Peyer's patch (tissue), 4 donors: ENCODE results near the gene TNFAIP1. TPM values are rescaled to one million over a fixed set of nuclear protein-coding genes. Genes with fewer than 3 reads are reported as not detected.

Experiments used
- DNase-seq, 3 donors: peaks; one replicate each; pipeline ENCODE4 v3.0.0-alpha.2; 2017 to 2019
- H3K27ac ChIP-seq, 4 donors: fragments of 200-600 bp; sonication (generic); one replicate each; pipeline ENCODE4 v1.5.1; 2016 to 2019
- H3K27me3 ChIP-seq, 2 donors: fragments of 200-600 bp; sonication (generic); one replicate each; pipeline ENCODE4 v1.5.1; 2019
- H3K36me3 ChIP-seq, 3 donors: fragments of 200-600 bp; sonication (generic); one replicate each; pipeline ENCODE4 v1.5.1; 2016 to 2019
- H3K4me1 ChIP-seq, 4 donors: fragments of 200-600 bp; sonication (generic); one replicate each; pipeline ENCODE4 v1.5.1; 2016 to 2019
- H3K4me3 ChIP-seq, 4 donors: fragments of 200-600 bp; sonication (generic); 1 replicate in 3 of 4; 2 replicates in 1 of 4; pipeline ENCODE4 v1.5.1; 2016 to 2019; ENCODE audit warnings: mild to moderate bottlenecking in 1 of 4
- H3K9me3 ChIP-seq, 4 donors: fragments of 200-600 bp; sonication (generic); one replicate each; pipeline ENCODE4 v1.5.1; 2016 to 2019; ENCODE audit warnings: mild to moderate bottlenecking in 1 of 4
- POLR2A ChIP-seq, 2 donors: fragments of 450-650 bp; IDR thresholded peaks; one replicate each; pipeline ENCODE4 v1.5.1; 2017; ENCODE audit warnings: antibody characterized with exemption in 2 of 2, mild to moderate bottlenecking in 2 of 2, moderate library complexity in 2 of 2
- total RNA-seq, 4 donors: library from RNA; depleted of rRNA; stranded (reverse); fragments of >200 nt; gene quantifications; one replicate each; pipeline ENCODE4 v1.1.0, GENCODE V29; 2016
- TF ChIP-seq, protein P1 (sequence below), 6 experiments: fragments of 450-650 bp in 4 of 6; fragments of 200-600 bp in 2 of 6; sonication (generic) in 1 of 6; IDR thresholded peaks; one replicate each; pipeline ENCODE4 v1.5.1; 2017 to 2019; ENCODE audit warnings: antibody characterized with exemption in 6 of 6, mild to moderate bottlenecking in 3 of 6, moderate library complexity in 1 of 6

Gene TNFAIP1
- total RNA-seq, 4 donors from 2014 or later, result 28.9 to 36.3 (median 31.1) TPM

- peak; percentile 73 to 93 (median 91) for DNase-seq
- Histone ChIP-seq H3K27me3 (no peaks in the 10 kb centered on the region), H3K4me1 (peaks cover 0 to 33% (median 3%) of the 10 kb centered on the region in 4 donors), H3K36me3 (no peaks in the 10 kb centered on the region), H3K9me3 (no peaks in the 10 kb centered on the region), H3K27ac (peak within 1 kb of the TSS; percentile 25 to 78 (median 68)), H3K4me3 (peak within 1 kb of the TSS; percentile 50 to 64 (median 58))
- no peak for TF ChIP-seq POLR2A (IDR thresholded peaks at IDR 0.05)
Measured at GRCh38 chr17:28371245-28372202, 36.0 kb downstream of the TNFAIP1 start, which contains the start of gene SARM1. Gene SARM1, plus strand, starts transcription at chr17:28371694. Its CDS starts 339 bp downstream, at chr17:28372033.

- TF ChIP-seq, protein P1, sequence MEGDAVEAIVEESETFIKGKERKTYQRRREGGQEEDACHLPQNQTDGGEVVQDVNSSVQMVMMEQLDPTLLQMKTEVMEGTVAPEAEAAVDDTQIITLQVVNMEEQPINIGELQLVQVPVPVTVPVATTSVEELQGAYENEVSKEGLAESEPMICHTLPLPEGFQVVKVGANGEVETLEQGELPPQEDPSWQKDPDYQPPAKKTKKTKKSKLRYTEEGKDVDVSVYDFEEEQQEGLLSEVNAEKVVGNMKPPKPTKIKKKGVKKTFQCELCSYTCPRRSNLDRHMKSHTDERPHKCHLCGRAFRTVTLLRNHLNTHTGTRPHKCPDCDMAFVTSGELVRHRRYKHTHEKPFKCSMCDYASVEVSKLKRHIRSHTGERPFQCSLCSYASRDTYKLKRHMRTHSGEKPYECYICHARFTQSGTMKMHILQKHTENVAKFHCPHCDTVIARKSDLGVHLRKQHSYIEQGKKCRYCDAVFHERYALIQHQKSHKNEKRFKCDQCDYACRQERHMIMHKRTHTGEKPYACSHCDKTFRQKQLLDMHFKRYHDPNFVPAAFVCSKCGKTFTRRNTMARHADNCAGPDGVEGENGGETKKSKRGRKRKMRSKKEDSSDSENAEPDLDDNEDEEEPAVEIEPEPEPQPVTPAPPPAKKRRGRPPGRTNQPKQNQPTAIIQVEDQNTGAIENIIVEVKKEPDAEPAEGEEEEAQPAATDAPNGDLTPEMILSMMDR (IDR thresholded peaks at IDR 0.05), result no peak
- no peak for TF ChIP-seq POLR2A (IDR thresholded peaks at IDR 0.05)
- Histone ChIP-seq H3K36me3 (no peaks in the 10 kb centered on the region), H3K4me1 (peaks cover 0 to 33% (median 3%) of the 10 kb centered on the region in 4 donors), H3K27ac (peak overlapping the region; percentile 25 to 78 (median 68)), H3K4me3 (peak overlapping the region; percentile 50 to 64 (median 58)), H3K9me3 (no peaks in the 10 kb centered on the region), H3K27me3 (no peaks in the 10 kb centered on the region)
- peak in 2 of 3 donors; percentile 22 to 50 for DNase-seq
Measured at GRCh38 chr17:28372203-28372944, 36.8 kb downstream of the TNFAIP1 start.

DNA sequence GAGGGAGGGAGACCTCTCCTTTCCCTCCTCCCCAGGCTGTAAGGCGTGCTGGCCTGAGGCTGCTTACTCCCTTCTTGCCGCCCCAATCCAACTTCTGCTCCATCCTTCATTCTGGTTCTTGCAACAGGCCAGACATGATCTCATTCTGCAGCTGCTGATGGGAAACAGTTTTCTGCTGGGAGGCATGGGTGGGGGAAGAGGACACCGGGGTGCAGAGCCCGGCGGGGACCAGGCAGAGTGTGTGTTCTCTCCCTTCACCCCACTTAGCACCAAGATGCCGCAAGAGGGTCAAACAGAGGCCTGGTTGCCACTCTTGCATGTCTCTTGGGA, 37.3 kb downstream of the TNFAIP1 start:
- Histone ChIP-seq H3K9me3 (no peaks in the 10 kb centered on the region), H3K36me3 (no peaks in the 10 kb centered on the region), H3K4me3 (no peak overlapping the region), H3K4me1 (peaks cover 0 to 33% (median 3%) of the 10 kb centered on the region in 4 donors), H3K27me3 (no peaks in the 10 kb centered on the region), H3K27ac (no peak overlapping the region)
- peak in 1 of 3 donors; percentile 12 for DNase-seq
- TF ChIP-seq, protein P1 (IDR thresholded peaks at IDR 0.05), result no peak
- TF ChIP-seq POLR2A (IDR thresholded peaks at IDR 0.05), result no peak

DNA sequence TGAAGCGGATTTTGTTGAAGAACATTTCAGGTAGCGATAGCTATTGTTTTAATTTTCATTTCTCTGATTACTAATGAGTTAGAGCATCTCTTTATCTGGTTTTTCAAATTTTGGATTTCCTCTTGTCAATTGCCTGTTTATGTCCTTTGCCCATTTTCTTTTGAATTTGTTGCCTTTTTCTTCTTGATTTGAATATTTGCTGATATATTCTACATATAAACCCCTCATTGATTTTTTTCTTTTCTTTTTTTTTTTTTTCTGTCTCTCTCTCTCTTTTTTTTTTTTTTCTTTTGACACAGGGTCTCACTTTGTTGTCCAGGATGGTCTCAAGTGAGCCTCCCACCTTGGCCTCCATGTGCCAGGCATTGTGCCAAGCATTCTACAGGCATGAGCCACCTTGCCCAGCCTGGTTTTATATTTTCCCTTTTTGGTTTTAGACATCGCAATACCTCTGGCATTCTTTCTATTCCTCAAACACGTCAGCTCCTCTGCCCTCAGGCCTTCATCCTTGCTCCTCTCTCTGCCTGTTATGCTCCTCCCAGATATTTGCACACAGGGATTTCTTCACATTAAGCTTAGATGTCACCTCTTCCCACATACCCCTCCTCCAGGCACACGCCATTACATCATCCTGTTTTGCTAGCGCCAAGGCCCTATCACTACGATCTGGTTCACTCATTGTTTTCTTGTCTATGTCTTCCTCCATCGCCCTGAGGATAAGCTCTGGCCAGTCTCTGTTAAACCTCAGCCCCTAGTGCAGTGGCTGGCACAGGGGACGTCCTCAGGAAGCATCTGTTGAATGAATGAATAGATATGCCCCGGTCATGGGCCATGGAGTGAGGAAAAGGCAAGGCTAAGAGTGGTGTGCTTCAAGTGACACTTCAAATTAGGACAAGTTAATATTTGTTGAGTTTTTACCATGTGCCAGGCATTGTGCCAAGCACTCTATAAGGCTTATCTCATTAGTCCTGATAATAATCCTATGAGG, 44.5 kb downstream of the TNFAIP1 start:
- peak in 1 of 3 donors; percentile 2 for DNase-seq
- Histone ChIP-seq H3K4me3 (no peak overlapping the region), H3K27ac (no peak overlapping the region), H3K9me3 (no peaks in the 10 kb centered on the region), H3K4me1 (peaks cover 0 to 21% (median 4%) of the 10 kb centered on the region in 4 donors), H3K36me3 (no peaks in the 10 kb centered on the region), H3K27me3 (no peaks in the 10 kb centered on the region)
- TF ChIP-seq POLR2A (IDR thresholded peaks at IDR 0.05), result no peak
- TF ChIP-seq, protein P1 (IDR thresholded peaks at IDR 0.05), result no peak

DNA sequence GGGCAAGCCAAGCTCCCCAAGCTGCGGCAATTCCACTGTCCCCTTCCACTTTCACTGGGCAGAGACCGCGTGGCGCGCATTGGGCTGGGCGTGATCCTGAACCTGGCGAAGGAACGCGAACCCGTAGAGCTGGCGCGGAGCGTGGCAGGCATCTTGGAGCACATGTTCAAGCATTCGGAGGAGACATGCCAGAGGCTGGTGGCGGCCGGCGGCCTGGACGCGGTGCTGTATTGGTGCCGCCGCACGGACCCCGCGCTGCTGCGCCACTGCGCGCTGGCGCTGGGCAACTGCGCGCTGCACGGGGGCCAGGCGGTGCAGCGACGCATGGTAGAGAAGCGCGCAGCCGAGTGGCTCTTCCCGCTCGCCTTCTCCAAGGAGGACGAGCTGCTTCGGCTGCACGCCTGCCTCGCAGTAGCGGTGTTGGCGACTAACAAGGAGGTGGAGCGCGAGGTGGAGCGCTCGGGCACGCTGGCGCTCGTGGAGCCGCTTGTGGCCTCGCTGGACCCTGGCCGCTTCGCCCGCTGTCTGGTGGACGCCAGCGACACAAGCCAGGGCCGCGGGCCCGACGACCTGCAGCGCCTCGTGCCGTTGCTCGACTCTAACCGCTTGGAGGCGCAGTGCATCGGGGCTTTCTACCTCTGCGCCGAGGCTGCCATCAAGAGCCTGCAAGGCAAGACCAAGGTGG, 45.7 kb downstream of the TNFAIP1 start:
- H3K36me3 ChIP-seq, result no peaks in the 10 kb centered on the region
- peak overlapping the region in 2 of 4 donors; percentile 30 to 34 for H3K4me3 ChIP-seq
- no peaks in the 10 kb centered on the region for H3K27me3 ChIP-seq
- H3K27ac ChIP-seq, result no peak overlapping the region
- H3K4me1 ChIP-seq, result peaks cover 0 to 28% (median 4%) of the 10 kb centered on the region in 4 donors
- no peaks in the 10 kb centered on the region for H3K9me3 ChIP-seq
- no peak for TF ChIP-seq POLR2A (IDR thresholded peaks at IDR 0.05)
- TF ChIP-seq, protein P1 (IDR thresholded peaks at IDR 0.05), result peak in 4 of 6 experiments; percentile 15 to 55 (median 48)
- peak in 2 of 3 donors; percentile 57 to 70 for DNase-seq
